ENCODE results near the gene CNTNAP2.
"Not testable (repeated sequence)": the region's sequence is repeated elsewhere in the genome, so short reads cannot be mapped to it uniquely, and the experiment has no call there.

CNTNAP2 gene

DNA sequence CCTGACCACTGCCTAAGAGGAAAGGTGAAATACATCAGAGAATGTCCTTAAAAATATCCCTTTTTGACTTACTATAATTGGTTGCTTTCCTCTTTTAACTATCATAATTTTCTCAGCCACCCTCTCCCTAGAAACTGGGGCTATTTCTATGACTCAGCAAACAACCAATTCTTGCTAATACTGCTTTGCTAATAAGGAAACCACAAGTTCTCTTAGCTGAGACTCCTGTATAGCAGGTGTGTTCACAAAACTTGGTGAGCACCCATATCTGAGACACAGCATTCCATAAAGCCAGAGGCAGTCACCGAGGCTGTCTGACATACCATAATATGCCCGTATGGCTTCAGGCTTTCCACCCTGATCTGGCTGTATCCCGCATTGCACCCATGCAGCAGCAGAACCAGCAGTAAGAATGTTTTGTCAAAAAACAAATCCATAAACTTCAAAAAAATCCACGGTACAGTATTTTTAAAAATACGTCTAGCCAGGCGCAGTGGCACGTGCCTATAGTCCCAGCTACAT, 2282.3 kb downstream of the CNTNAP2 start:
- no peak for DNase-seq (ENCODE audit: low read depth in 2 of 2, low spot score in 1 of 2)

DNA sequence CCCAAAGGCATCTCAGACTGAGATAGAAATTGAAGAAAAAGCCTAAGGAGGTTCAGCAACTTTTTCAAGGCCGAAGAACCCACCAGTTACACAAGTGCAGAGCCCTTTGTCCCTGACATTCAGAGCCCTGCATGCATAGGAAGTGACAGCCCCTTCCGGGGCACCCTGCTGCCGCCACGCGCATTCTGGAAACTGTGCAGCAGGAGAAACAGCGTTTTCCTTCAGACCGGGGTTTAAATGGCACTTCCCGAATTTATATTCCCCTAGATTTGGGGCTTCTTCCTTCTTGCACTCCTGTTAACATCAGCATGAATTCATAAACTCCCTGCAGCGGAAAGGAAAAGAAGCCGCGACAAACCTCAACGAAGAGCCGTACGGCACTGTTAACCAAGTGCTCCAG, 2283.5 kb downstream of the CNTNAP2 start:
- DNase-seq (ENCODE audit: low read depth in 2 of 2, low spot score in 1 of 2), result no peak

DNA sequence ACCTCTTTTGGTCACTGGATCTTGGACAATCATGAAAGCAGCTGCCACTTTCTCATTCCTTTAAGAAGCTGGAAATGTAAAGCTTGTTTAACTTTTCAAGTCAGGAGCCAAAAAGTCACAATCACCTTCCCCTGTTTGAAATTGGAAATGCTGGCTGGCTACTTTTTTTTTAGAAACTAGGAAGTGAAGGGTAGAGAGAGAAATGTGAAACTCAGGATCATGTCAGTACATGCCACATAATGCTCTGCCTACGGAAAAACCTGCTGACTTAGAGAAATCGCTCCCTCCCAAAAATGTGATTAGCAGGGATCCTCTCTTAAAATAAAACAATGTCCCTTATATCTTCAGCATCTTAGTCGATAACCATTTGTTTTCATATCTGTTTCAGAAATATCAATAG, 2285.6 kb downstream of the CNTNAP2 start:
- DNase-seq (ENCODE audit: low read depth in 2 of 2, low spot score in 1 of 2), result no peak

DNA sequence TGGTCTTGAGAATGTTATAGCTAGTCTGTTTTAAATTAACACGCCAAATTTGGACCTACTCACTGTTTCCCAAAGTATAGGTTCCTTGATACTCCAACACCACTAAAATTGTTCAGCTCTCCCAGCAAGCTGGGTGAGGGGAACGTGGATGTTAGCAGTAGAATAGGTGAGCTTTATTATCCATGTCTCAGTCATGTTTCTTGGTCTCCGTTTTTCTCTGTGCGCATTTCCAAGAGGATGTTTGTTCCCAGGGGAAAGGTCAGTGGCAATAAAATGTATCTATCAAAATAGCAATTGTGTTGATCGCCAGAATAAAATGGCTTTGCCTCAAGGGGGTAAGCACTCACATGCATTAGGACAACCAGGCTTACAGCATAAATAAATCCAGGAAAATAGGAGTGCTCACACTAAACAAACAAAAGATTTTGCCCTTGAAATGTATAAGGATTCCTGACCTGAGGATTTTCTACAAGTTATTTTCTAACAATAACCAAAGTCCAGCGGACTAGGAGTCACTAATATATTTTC, 2286.9 kb downstream of the CNTNAP2 start:
- no peak for DNase-seq (ENCODE audit: low read depth in 2 of 2, low spot score in 1 of 2)

DNA sequence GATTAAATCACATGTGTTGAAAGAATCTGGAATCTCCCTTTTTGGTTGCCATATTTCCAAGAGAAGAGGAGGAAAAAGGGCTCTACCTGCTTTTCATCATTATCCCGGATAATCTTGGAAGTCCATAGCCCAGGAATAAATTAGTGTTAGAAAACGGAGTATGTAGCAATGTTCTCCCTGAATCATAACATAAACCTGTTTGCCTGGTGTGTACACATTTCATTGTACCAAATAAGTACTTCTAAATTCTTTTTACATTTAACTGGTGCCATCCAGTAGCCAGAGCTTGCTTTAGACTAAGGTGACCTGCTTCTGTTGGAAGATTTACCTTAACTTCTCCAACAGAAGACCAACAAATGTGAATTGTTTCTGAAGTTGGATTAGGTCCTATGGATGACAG, 2291.7 kb downstream of the CNTNAP2 start:
- DNase-seq (ENCODE audit: low read depth in 2 of 2, low spot score in 1 of 2), result no peak

DNA sequence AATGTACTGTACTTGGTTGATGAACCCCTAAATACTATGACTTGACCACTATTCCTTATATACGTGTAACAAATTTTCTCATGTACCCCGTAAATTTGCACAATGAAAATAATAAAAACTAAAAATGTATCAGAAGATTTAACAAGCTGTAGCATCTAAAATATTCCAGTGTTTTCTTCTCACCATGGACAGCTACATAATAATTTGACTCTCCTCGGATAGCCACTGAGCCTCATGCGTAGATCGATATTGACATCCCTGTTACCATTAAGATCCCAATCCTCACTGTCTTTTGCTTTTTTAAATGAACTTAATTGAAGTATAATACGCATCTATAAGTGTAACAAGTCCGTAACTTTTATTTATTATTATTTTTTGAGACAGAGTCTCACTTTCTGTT, 2294.3 kb downstream of the CNTNAP2 start:
- DNase-seq (ENCODE audit: low read depth in 2 of 2, low spot score in 1 of 2), result no peak

DNA sequence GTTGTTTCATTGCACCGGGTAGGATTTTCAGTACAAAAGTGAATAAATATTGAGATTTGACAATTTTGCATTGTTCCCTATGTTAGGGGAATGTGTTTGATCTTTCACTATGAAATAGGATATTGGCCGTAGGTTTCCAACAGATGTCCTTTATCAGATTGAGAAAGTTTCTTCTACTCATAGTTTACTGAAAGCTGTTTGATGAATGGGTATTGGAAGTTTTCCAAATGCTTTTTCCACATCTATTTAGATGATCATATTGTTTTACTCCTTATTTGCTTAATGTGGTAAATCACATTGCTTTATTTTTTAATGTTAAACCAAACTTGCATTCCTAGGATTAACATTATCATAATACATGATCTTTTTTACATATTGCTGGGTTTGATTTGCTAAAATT, 2296.1 kb downstream of the CNTNAP2 start:
- no peak for DNase-seq (ENCODE audit: low read depth in 2 of 2, low spot score in 1 of 2)

DNA sequence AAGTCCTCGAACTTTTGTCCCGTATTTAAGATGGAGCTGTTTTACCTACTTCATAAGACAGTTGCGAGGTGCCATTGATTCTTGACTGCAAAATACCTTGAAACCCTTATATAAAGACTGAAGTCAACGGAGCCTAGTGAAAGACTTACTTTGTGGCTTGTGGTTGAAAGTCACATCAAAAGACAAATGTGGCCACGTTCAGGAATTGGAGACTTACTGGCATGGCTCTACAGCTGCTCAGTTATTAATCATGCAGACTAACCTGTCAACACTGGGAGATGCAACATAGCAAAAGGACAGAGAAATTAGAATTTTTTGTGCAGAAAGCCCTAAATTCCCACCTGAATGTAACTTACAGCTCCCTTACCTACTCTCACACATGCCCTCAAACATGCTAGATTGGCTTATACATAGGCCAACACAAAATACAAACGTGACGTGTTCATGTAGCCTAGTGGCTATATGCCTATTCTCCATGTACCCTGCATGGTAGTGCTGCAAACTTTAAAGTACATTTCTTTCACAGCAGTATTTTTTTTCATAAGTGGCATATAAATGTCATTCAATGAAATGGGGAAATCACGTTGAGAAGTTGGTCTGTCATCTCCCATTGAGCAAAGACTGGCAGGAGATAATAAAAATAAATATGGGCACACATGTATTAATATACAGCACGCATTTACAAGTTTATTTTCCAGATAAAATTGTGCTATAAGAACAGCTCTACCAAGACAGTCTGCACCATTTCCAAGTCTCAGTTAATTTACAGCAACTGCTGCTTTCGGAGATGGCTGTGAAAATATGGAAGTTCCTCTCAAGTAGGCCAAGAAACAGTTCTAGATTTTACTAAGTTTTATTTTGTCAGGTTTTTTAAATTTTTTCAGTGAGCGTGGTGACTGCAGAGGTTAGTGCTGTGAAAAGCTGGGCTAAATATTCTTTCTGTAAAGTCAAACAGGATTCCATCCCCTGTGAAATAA, 2303.5 kb downstream of the CNTNAP2 start:
- DNase-seq (ENCODE audit: low read depth in 2 of 2, low spot score in 1 of 2), result no peak

DNA sequence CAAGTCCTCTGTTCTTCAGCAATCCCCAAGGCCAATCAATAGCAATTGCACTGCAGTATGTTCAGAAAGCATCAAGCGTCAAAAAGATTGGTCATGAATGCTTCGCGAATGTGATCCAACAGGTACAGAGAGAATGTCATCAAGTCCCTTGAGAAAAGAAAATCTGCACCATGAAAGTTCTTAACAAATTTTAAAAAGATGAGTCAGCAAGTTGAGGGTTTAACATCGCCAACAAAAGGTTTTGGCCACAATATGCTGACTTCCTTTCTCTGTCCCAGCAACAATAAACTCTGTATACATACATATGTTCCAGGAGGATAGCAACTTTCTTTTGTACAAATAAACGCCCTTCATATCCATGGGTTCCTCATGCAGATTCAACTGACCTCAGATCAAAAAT, 2305.4 kb downstream of the CNTNAP2 start:
- no peak for DNase-seq (ENCODE audit: low read depth in 2 of 2, low spot score in 1 of 2)

DNA sequence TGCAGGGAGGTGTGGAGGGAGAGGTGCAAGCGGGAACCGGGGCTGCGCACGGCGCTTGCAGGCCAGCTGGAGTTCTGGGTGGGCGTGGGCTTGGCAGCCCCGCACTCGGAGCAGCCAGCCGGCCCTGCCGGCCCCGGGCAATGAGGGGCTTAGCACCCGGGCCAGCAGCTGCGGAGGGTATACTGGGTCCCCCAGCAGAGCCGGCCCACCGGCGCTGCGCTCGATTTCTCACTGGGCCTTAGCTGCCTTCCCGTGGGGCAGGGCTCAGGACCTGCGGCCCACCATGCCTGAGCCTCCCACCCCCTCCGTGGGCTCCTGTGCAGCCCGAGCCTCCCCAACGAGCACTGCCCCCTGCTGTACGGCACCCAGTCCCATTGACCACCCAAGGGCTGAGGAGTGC, 2309.8 kb downstream of the CNTNAP2 start:
- not testable (repeated sequence) for DNase-seq (ENCODE audit: low read depth in 2 of 2, low spot score in 1 of 2)

DNA sequence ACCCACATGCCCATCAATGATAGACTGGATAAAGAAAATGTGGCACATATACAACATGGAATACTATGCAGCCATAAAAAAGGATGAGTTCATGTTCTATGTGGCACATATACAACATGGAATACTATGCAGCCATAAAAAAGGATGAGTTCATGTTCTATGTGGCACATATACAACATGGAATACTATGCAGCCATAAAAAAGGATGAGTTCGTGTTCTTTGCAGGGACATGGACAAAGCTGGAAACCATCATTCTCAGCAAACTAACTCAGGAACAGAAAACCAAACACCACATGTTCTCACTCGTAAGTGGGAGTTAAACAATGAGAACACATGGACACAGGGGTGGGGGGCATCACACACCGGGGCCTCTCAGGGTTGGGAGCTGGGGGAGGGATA, 2314.1 kb downstream of the CNTNAP2 start:
- not testable (repeated sequence) for DNase-seq (ENCODE audit: low read depth in 2 of 2, low spot score in 1 of 2)

DNA sequence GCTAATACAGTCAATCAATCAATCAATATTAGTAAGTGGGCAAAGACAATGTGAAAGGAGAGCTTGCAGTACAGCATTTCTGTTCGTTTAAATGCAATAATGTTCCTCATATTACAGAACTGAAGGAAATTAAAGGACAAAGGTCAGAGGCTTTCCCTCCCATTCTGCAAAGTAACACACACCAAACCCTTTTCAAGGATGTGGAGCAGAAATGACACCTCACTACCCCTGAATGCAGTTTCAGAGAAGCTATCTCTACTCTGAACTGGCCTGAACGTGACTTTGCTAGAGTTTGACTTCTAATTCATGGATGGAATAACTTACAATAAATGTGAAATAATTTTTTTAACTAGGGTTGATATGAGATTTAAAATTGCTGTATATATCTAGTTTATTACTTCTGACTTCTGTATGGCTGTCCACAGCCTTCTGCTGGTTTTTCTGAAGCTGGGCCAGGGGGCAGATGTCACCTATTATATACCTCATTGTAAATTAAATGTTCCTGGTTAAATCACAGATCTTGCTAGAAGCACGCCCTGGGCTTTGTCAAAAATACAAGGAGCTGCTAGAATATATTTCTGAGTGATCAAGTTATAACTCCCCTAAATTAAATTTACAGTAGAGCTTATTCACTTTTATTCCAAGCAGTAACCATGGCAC, 2317.1 kb downstream of the CNTNAP2 start:
- DNase-seq (ENCODE audit: low read depth in 2 of 2, low spot score in 1 of 2), result no peak

DNA sequence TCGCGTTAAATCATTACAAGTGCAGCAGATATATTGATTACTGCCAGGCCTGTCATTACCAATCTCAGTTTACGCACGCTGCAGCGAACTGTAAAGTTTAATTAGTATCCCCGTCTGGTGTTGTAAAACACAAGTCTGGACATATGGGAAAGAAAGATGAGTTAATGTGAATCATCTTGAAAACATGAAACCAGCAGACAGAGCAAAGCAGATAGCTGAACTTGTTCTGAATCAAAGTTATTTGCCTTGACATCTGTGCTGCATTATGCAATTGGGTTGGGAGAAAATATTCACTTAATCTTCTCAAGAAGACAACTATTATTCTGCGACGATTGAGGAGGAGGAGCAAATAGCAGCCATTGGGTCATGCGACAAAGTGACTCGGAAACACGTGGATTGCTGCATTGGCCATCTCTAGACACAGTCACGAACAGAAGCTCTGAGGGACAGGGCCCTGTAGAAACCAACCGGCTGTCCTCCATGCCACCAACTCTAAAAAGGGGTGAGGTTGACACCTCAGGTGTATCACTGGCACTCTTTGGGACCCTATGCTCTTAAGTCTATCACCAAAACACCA, 2317.7 kb downstream of the CNTNAP2 start:
- DNase-seq (ENCODE audit: low read depth in 2 of 2, low spot score in 1 of 2), result no peak

DNA sequence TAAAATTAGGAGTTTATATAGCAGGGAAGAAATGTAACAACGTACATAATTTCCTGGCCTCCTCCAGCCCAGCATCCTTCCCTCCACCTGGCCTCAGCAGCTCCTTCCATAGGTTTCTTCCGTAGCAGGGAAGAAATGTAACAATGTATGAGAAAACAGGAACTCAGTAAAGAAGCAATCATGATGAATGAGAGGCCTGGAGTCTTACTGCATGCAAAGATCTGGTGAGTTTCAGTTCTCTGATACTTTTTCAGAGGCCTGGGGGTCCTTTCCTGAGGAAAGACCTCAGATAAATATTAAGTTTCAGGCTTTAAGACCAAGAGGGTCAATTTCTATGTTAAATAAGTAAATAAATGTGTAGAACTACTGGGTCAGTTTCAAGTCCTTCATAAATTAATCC, 2318.3 kb downstream of the CNTNAP2 start:
- no peak for DNase-seq (ENCODE audit: low read depth in 2 of 2, low spot score in 1 of 2)

DNA sequence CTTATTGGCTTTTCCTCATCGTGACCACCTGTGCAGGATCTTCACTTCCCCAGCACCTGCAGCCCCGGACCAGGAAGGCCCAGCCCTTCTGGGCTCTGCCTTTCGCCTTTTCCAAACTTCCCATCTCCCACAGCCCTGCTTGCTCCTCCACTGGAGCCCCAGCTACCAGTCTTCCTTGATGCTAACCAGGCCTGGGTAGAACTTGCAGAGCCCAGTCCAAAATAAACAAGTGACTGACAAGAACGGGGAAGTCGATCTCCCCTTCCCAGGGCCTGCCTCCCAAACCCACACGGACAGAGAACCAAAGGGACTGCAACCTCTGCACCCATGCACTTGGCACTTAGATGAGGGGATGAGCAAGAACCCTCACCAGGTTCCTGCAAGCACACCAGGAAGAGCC, 2319.1 kb downstream of the CNTNAP2 start:
- no peak for DNase-seq (ENCODE audit: low read depth in 2 of 2, low spot score in 1 of 2)

DNA sequence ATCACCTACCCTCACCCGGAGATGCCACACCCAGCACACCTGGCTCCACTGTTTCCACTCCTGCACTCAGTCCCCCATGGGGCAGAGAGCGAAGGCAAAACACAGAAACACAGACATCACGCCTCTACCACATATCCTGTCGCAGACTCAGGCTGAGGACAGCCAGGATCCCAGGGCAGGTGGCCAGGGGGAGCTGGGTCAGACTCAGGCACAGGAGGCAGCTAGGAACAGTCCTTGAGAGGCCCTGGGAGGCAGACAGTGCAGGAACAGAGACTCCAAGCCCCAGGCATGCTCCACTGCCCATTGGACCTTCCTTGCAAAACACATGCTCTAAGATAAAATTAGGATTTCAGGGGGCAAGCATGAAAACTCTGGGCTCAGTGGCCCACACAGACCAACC, 2319.5 kb downstream of the CNTNAP2 start:
- DNase-seq (ENCODE audit: low read depth in 2 of 2, low spot score in 1 of 2), result no peak

DNA sequence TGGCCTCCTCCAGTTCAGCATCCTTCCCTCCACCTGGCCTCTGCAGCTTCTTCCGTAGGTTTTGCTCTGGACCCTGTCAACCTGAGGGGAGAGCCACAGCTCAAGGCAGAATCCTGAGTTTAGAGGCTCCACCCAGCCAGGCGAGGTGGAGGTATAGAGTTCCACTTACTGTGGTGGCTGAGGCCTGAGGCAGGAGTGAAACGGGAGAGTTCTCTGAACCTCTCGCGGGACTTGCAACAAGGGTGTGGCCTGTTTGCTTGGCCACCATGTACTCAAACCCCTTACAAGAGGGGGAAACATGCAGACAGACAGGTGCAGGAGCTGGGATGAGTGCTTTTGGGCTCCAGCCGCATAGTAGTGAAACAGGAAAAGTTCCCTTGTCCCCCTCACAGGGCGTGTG, 2320.0 kb downstream of the CNTNAP2 start:
- no peak for DNase-seq (ENCODE audit: low read depth in 2 of 2, low spot score in 1 of 2)

DNA sequence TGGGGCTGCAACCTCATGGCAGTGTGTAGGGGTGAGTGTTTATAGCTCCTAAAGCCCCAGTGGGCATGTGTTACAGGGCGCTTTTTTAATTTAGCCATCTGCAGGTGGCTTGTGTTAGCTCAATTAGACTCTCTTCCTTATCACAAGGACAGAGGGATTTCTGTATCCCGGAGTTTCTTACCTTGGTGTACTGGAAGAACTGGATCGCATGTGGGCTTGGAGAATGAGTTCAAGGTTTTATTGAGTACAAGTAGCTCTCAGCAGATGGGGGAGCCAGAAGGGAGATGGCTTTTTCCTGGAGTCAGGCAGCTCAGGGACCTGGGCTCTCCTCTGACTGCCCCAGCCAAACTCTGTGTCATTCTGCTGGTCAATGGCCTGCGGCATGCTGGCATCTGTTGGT, 2320.4 kb downstream of the CNTNAP2 start:
- no peak for DNase-seq (ENCODE audit: low read depth in 2 of 2, low spot score in 1 of 2)

DNA sequence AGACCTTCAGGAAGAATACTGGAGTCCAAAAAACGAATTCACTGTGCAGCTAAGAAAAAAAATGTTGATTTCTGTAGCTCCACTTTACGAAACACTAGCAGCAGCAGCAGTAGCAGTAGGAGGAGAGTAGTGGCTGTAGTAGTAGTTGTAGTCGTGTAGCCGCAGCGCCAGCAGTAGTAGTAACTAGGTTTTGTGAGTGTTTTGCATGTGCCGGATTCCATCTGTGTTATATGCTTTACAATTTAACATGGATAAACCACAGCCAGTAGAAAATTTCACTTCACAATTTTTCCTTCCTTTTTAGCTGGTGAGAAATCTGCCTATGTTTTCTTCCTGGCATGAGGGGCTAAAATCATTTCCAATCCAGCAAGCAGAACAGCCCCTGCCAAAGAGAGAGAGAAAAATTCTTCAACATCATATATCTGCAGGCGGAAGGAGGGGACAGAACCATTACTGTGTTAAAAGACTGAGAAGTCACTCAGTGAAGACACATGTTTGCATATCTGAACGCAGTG, 2325.6 kb downstream of the CNTNAP2 start:
- DNase-seq (ENCODE audit: low read depth in 2 of 2, low spot score in 1 of 2), result no peak

DNA sequence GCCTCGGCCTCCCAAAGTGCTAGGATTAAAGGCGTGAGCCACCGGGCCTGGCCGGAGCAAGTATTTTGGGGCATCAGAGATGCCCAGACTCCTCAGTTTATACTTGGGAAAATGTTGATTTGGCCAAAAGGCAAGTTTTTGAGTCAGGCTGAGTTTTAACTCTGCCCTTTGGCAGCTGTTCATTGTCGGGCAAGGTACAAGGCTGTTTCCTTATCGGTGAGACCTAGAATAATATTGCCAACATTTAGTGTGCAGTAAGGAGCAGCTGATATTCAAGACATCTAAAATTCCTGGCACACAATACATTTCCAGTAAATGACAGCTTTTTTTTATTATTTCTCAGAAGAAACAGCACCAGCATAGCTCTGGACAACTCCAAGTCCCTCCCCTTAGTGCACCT, 2326.3 kb downstream of the CNTNAP2 start:
- no peak for DNase-seq (ENCODE audit: low read depth in 2 of 2, low spot score in 1 of 2)

DNA sequence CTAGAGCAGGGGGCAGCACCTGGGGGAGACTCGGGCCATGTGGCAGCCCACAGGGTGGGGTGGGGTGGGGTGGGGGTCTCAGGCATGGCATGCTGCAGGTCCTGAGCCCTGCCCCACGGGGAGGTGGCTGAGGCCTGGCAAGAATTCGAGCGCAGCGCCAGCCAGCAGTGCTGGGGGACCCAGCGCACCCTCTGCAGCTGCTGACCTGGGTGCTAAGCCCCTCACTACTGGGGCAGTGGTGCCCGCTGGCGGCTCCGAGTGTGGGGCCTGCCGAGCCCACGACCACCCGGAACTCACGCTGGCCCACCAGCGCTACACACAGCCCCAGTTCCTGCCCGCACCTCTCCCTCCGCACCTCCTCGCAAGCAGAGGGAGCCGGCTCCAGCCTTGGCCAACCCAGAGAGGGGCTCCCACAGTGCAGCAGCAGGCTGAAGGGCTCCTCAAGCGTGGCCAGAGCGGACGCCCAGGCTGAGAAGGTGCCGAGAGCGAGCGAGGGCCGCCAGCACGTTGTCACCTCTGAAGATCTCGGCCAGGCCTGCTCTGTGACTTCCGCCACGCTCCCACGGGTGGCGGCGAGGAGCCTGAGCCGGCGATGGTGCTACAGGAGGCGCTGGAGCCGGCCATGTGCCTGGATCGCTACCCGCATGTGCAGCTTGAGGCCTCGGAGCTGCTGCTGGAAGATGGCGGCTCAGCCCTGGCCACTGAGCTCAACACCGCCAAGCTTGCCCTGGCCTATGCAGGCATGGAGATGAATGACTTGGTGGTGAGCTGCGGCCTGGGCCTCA, 2328.9 kb downstream of the CNTNAP2 start:
- DNase-seq (ENCODE audit: low read depth in 2 of 2, low spot score in 1 of 2), result no peak

All from stimulated activated CD8-positive, alpha-beta memory T cell treated with anti-CD3 and anti-CD28 coated beads, Interleukin-4, amount 100 ng/mL, for 4 hours (primary cell).